ENCODE measurements around the gene TMEM53.
"Not testable (repeated sequence)": the region's sequence is repeated elsewhere in the genome, so short reads cannot be mapped to it uniquely, and the experiment has no call there.

The TMEM53 gene

GRCh38 chr1:44705470-44705869 is 31.2 kb upstream of the TMEM53 start:
- Histone ChIP-seq H3K4me1 (peaks cover 0 to 13% (median 8%) of the 10 kb centered on the region in 10 experiments; a peak in 16 of 20 replicates), H3K9me3 (replicated peaks in 1 of 11) (no peaks in the 10 kb centered on the region), H4K20me1 (peaks cover 0 to 6% (median 0%) of the 10 kb centered on the region in 11 experiments; a peak in 2 of 22 replicates)

GRCh38 chr1:44701141-44701573 is 26.9 kb upstream of the TMEM53 start:
- Histone ChIP-seq H3K9ac (no peak overlapping the region), H3K4me2 (no peak overlapping the region), H3K36me3 (no peaks in the 10 kb centered on the region), H3K9me3 (replicated peaks in 1 of 11) (no peaks in the 10 kb centered on the region), H3K4me1 (peaks cover 28 to 37% (median 29%) of the 10 kb centered on the region in 10 experiments), H3K27ac (no peak overlapping the region), H3K4me3 (no peak overlapping the region), H3K27me3 (peaks cover 0 to 7% (median 0%) of the 10 kb centered on the region in 11 experiments; a peak in 2 of 22 replicates), H4K20me1 (no peaks in the 10 kb centered on the region)
- no peak for TF ChIP-seq Cebpa-rat (IDR thresholded peaks at IDR 0.05)

More at GRCh38 chr1:44705470-44705869, 31.2 kb upstream of the TMEM53 start:
- Histone ChIP-seq H3K4me3 (no peak overlapping the region), H3K36me3 (no peaks in the 10 kb centered on the region), H3K27ac (no peak overlapping the region), H3K4me2 (no peak overlapping the region), H3K27me3 (peaks cover 0 to 7% (median 0%) of the 10 kb centered on the region in 11 experiments; a peak in 2 of 22 replicates), H3K9ac (no peak overlapping the region)
- no peak for TF ChIP-seq Cebpa-rat (IDR thresholded peaks at IDR 0.05)

- H3K4me2 ChIP-seq, result no peak overlapping the region
- H3K27me3 ChIP-seq, result peaks cover 0 to 7% (median 0%) of the 10 kb centered on the region in 11 experiments; a peak in 2 of 22 replicates
- H3K4me1 ChIP-seq, result peaks cover 33 to 43% (median 35%) of the 10 kb centered on the region in 10 experiments
- H4K20me1 ChIP-seq, result no peaks in the 10 kb centered on the region
- TF ChIP-seq Cebpa-rat (IDR thresholded peaks at IDR 0.05), result no peak
- no peak overlapping the region for H3K9ac ChIP-seq
- no peak overlapping the region for H3K27ac ChIP-seq
- H3K4me3 ChIP-seq, result no peak overlapping the region
- H3K36me3 ChIP-seq, result no peaks in the 10 kb centered on the region
- H3K9me3 ChIP-seq (replicated peaks in 1 of 11), result no peaks in the 10 kb centered on the region
Measured at GRCh38 chr1:44700573-44700972, 26.3 kb upstream of the TMEM53 start.

GRCh38 chr1:44699375-44699774 is 25.1 kb upstream of the TMEM53 start:
- H3K4me1 ChIP-seq, result peaks cover 41 to 49% (median 46%) of the 10 kb centered on the region in 10 experiments
- TF ChIP-seq Cebpa-rat (IDR thresholded peaks at IDR 0.05), result peak in 1 of 11 experiments; percentile 54; a peak in 1 of 22 replicates
- H4K20me1 ChIP-seq; H3K27me3 ChIP-seq; H3K27ac ChIP-seq; H3K36me3 ChIP-seq; H3K4me3 ChIP-seq; H3K9me3 ChIP-seq (replicated peaks in 1 of 11); H3K9ac ChIP-seq: not testable (repeated sequence)
- H3K4me2 ChIP-seq, result peak overlapping the region in 3 of 11 experiments; percentile 82 to 91 (median 88); a peak in 5 of 22 replicates

- H3K4me1 ChIP-seq, result peaks cover 43 to 55% (median 53%) of the 10 kb centered on the region in 10 experiments
- peak overlapping the region; percentile 68 to 91 (median 77) for H3K4me2 ChIP-seq
- H3K9ac ChIP-seq, result peak overlapping the region in 3 of 11 experiments; percentile 6 to 35 (median 29); a peak in 5 of 22 replicates
Measured at GRCh38 chr1:44698138-44698537, 23.9 kb upstream of the TMEM53 start.

GRCh38 chr1:44696789-44697345 is 22.6 kb upstream of the TMEM53 start:
- TF ChIP-seq Cebpa-rat (IDR thresholded peaks at IDR 0.05), result no peak
- Histone ChIP-seq H3K9me3 (replicated peaks in 1 of 11) (no peaks in the 10 kb centered on the region), H3K4me3 (no peak overlapping the region), H3K27me3 (peaks cover 0 to 7% (median 0%) of the 10 kb centered on the region in 11 experiments; a peak in 2 of 22 replicates), H3K9ac (peak overlapping the region in 4 of 11 experiments; percentile 2 to 46 (median 19); a peak in 3 of 22 replicates), H3K27ac (peak overlapping the region in 10 of 11 experiments; percentile 38 to 71 (median 62); a peak in 16 of 22 replicates), H3K4me1 (peaks cover 46 to 61% (median 57%) of the 10 kb centered on the region in 10 experiments), H3K4me2 (peak overlapping the region; percentile 68 to 91 (median 77)), H4K20me1 (no peaks in the 10 kb centered on the region), H3K36me3 (no peaks in the 10 kb centered on the region)

More at GRCh38 chr1:44698138-44698537, 23.9 kb upstream of the TMEM53 start:
- Histone ChIP-seq H3K9me3 (replicated peaks in 1 of 11) (no peaks in the 10 kb centered on the region), H3K4me3 (no peak overlapping the region), H4K20me1 (no peaks in the 10 kb centered on the region), H3K27me3 (peaks cover 0 to 7% (median 0%) of the 10 kb centered on the region in 11 experiments; a peak in 2 of 22 replicates), H3K27ac (peak overlapping the region; percentile 33 to 71 (median 61); a peak in 18 of 22 replicates), H3K36me3 (no peaks in the 10 kb centered on the region)
- TF ChIP-seq Cebpa-rat (IDR thresholded peaks at IDR 0.05), result 0 out of 22 replicates have a peak, but pooled peaks of 1 of the 11 experiments have one; percentile 22

- Histone ChIP-seq H3K9me3 (replicated peaks in 1 of 11) (no peaks in the 10 kb centered on the region), H3K4me1 (peaks cover 46 to 61% (median 57%) of the 10 kb centered on the region in 10 experiments), H3K4me2 (peak overlapping the region; percentile 68 to 91 (median 77)), H3K27me3 (peaks cover 0 to 4% (median 0%) of the 10 kb centered on the region in 11 experiments; a peak in 2 of 22 replicates), H3K9ac (no peak overlapping the region), H3K36me3 (no peaks in the 10 kb centered on the region), H3K27ac (no peak overlapping the region), H3K4me3 (no peak overlapping the region), H4K20me1 (no peaks in the 10 kb centered on the region)
- no peak for TF ChIP-seq Cebpa-rat (IDR thresholded peaks at IDR 0.05)
Measured at GRCh38 chr1:44696101-44696500, 21.8 kb upstream of the TMEM53 start.

- Histone ChIP-seq H3K27me3 (no peaks in the 10 kb centered on the region), H3K27ac (no peak overlapping the region), H3K9me3 (replicated peaks in 1 of 11) (no peaks in the 10 kb centered on the region), H3K36me3 (no peaks in the 10 kb centered on the region), H3K9ac (no peak overlapping the region), H4K20me1 (no peaks in the 10 kb centered on the region), H3K4me3 (no peak overlapping the region), H3K4me1 (peaks cover 46 to 61% (median 57%) of the 10 kb centered on the region in 10 experiments), H3K4me2 (peak overlapping the region; percentile 67 to 91 (median 77); a peak in 16 of 22 replicates)
- TF ChIP-seq Cebpa-rat (IDR thresholded peaks at IDR 0.05), result no peak
Measured at GRCh38 chr1:44695671-44696070, 21.4 kb upstream of the TMEM53 start.

- no peak for TF ChIP-seq Cebpa-rat (IDR thresholded peaks at IDR 0.05)
- H3K9ac ChIP-seq, result no peak overlapping the region
Measured at GRCh38 chr1:44694863-44695478, 20.7 kb upstream of the TMEM53 start.

More at GRCh38 chr1:44694863-44695478, 20.7 kb upstream of the TMEM53 start:
- Histone ChIP-seq H3K36me3 (no peaks in the 10 kb centered on the region), H3K4me1 (peaks cover 46 to 61% (median 57%) of the 10 kb centered on the region in 10 experiments), H3K4me2 (peak overlapping the region in 9 of 11 experiments; percentile 41 to 80 (median 67); a peak in 17 of 22 replicates), H3K4me3 (no peak overlapping the region), H3K27me3 (no peaks in the 10 kb centered on the region), H3K9me3 (replicated peaks in 1 of 11) (no peaks in the 10 kb centered on the region), H4K20me1 (no peaks in the 10 kb centered on the region), H3K27ac (0 out of 22 replicates have a peak overlapping the region, but pooled peaks of 1 of the 11 experiments have one; percentile 21)
